ENCODE measurements around the gene MYOM1. TPM values are rescaled to one million over a fixed set of nuclear protein-coding genes. Genes with fewer than 3 reads are reported as not detected.

MYOM1 gene
- total and polyA plus RNA-seq, 7 donors, result 3.3 to 37.7 (median 17.3) TPM

GRCh38 chr18:3057526-3057925, 162.2 kb downstream of the MYOM1 start:
- no peaks in the 10 kb centered on the region for H3K9me3 ChIP-seq
- TF ChIP-seq EP300 (IDR thresholded peaks at IDR 0.05) (no peak), CTCF (IDR thresholded peaks at IDR 0.05) (no peak), POLR2A (IDR thresholded peaks at IDR 0.05) (no peak), POLR2AphosphoS5 (IDR thresholded peaks at IDR 0.05) (no peak)
- H3K4me3 ChIP-seq, result no peak overlapping the region
- no peaks in the 10 kb centered on the region for H3K36me3 ChIP-seq
- intact Hi-C loops (cut with DNase I), result no loop called here
- H3K4me1 ChIP-seq, result peaks cover 0 to 9% (median 4%) of the 10 kb centered on the region in 4 donors
- H3K27me3 ChIP-seq, result no peaks in the 10 kb centered on the region
- H3K27ac ChIP-seq, result no peak overlapping the region
- DNase-seq, result no peak
- 78 to 88% methylated on average over 4 of the region's 4 CpGs for WGBS, 2 donors

DNA sequence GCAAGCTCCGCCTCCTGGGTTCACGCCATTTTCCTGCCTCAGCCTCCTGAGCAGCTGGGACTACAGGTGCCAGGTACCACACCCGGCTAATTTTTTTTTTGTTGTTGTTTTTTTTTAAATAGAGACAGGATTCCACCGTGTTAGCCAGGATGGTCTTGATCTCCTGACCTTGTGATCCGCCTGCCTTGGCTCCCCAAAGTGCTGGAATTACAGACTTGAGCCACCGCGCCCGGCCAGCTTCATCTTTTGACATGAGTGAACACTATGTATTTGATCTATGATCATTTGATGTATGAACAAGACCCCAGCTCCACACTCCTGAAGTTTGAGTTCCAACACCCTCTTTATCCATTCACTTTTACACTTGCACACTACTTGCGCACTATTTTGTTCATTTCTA, 163.5 kb downstream of the MYOM1 start:
- Histone ChIP-seq H3K4me3 (no peak overlapping the region), H3K27ac (no peak overlapping the region), H3K27me3 (no peaks in the 10 kb centered on the region), H3K36me3 (no peaks in the 10 kb centered on the region), H3K4me1 (no peaks in the 10 kb centered on the region), H3K9me3 (no peaks in the 10 kb centered on the region)
- no peak for DNase-seq
- 60 to 68% methylated on average over 9 of the region's 9 CpGs for WGBS, 2 donors
- intact Hi-C loops (cut with DNase I), result no loop called here
- TF ChIP-seq EP300 (IDR thresholded peaks at IDR 0.05) (no peak), POLR2AphosphoS5 (IDR thresholded peaks at IDR 0.05) (no peak), CTCF (IDR thresholded peaks at IDR 0.05) (no peak)

- DNase-seq, result no peak
- 71 to 83% methylated on average over 4 of the region's 4 CpGs for WGBS, 2 donors
Measured at GRCh38 chr18:3055816-3056215, 164.0 kb downstream of the MYOM1 start.

DNA sequence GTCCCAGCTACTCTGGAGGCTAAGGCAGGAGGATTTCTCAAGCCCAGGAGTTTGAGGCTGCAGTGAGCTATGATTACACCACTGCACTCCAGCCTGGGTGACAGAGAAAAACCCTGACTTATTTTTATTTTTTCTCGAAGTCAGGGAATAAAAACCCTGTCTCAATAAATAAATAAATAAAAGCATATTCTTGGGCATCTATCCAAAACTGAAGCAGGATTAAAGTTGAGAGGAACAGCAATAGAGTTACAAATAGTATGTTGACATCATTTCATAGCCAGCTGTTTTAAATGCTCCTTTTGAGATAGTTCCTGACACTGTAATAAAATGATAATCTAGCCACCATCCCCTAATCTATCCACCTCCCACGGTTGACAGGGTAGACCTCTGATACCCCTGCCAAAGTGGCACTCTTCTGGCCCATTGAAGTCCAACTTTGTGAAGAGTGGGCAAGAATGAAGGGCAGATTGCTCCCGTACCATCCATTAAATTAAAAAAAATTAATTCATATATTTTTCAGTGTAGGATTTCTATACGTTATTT, 164.5 kb downstream of the MYOM1 start:
- Histone ChIP-seq H3K4me3 (no peak overlapping the region), H3K9me3 (no peaks in the 10 kb centered on the region), H3K27me3 (no peaks in the 10 kb centered on the region), H3K36me3 (no peaks in the 10 kb centered on the region), H3K27ac (no peak overlapping the region), H3K4me1 (no peaks in the 10 kb centered on the region)
- no peak for DNase-seq
- intact Hi-C loops (cut with DNase I), result no loop called here
- no peak for TF ChIP-seq EP300 (IDR thresholded peaks at IDR 0.05)
- no peak for TF ChIP-seq CTCF (IDR thresholded peaks at IDR 0.05)
- no peak for TF ChIP-seq POLR2A (IDR thresholded peaks at IDR 0.05)
- TF ChIP-seq POLR2AphosphoS5 (IDR thresholded peaks at IDR 0.05), result no peak
- WGBS, 2 donors, result 53 to 71% methylated on average over 4 of the region's 4 CpGs

More at GRCh38 chr18:3055816-3056215, 164.0 kb downstream of the MYOM1 start:
- Histone ChIP-seq H3K36me3 (no peaks in the 10 kb centered on the region), H3K27me3 (no peaks in the 10 kb centered on the region), H3K27ac (no peak overlapping the region), H3K9me3 (no peaks in the 10 kb centered on the region), H3K4me1 (no peaks in the 10 kb centered on the region), H3K4me3 (no peak overlapping the region)
- intact Hi-C loops (cut with DNase I), result no loop called here
- TF ChIP-seq POLR2A (IDR thresholded peaks at IDR 0.05) (no peak), POLR2AphosphoS5 (IDR thresholded peaks at IDR 0.05) (no peak), CTCF (IDR thresholded peaks at IDR 0.05) (no peak), EP300 (IDR thresholded peaks at IDR 0.05) (no peak)

DNA sequence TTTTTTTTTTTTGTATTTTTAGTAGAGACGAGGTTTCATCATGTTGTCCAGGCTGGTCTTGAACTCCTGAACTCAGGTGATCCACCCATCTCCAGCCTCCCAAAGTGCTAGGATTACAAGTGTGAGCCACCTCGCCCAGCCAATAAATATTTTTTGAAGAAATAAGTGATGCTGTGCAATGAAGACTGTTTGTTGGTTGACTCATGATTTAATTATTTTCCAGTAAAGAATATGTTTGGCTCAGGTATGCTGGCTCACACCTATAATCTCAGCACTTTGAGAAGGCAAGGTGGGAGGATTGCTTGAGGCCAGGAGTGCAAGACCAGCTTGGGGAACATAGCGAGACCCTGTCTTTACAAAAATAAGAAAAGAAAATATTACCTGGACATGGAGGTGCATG, 165.0 kb downstream of the MYOM1 start:
- Histone ChIP-seq H3K9me3 (no peaks in the 10 kb centered on the region), H3K27me3 (no peaks in the 10 kb centered on the region), H3K36me3 (no peaks in the 10 kb centered on the region), H3K4me1 (no peaks in the 10 kb centered on the region), H3K27ac (no peak overlapping the region), H3K4me3 (no peak overlapping the region)
- 85 to 90% methylated on average over 3 of the region's 3 CpGs for WGBS, 2 donors
- intact Hi-C loops (cut with DNase I), result no loop called here
- no peak for TF ChIP-seq CTCF (IDR thresholded peaks at IDR 0.05)
- TF ChIP-seq EP300 (IDR thresholded peaks at IDR 0.05), result no peak
- no peak for TF ChIP-seq POLR2A (IDR thresholded peaks at IDR 0.05)
- TF ChIP-seq POLR2AphosphoS5 (IDR thresholded peaks at IDR 0.05), result no peak
- no peak for DNase-seq

All from sigmoid colon (tissue), 7 donors.